ENCODE data around the gene CAMK1D.
A peak's percentile ranks its signal among the peaks of the same experiment; 100 is the strongest.

The CAMK1D gene

GRCh38 chr10:12635127-12635541 lies 285.8 kb downstream of the CAMK1D start:
- no peak overlapping the region for H3K27ac ChIP-seq (ENCODE audit: low read depth, low read length)
- H3K4me3 ChIP-seq (ENCODE audit: low read depth, low read length) = no peak overlapping the region
- no peaks in the 10 kb centered on the region for H3K36me3 ChIP-seq (ENCODE audit: control insufficient read depth, insufficient read depth, low read length)

GRCh38 chr10:12636571-12636970 lies 287.2 kb downstream of the CAMK1D start:
- H3K4me1 ChIP-seq (ENCODE audit: control insufficient read depth, insufficient read depth, low read length) = peaks cover 15% of the 10 kb centered on the region
- H3K27ac ChIP-seq (ENCODE audit: low read depth, low read length) = no peak overlapping the region
- H3K9ac ChIP-seq (ENCODE audit: low read depth, low read length) = no peak overlapping the region
- H3K27me3 ChIP-seq (ENCODE audit: control insufficient read depth, insufficient read depth, low read length) = no peaks in the 10 kb centered on the region
- H3K9me3 ChIP-seq (ENCODE audit: control insufficient read depth, insufficient read depth, low read length) = peaks cover 1% of the 10 kb centered on the region; the same call in 1 of the 2 replicates
- H3K4me3 ChIP-seq (ENCODE audit: low read depth, low read length) = no peak overlapping the region
- H3K36me3 ChIP-seq (ENCODE audit: control insufficient read depth, insufficient read depth, low read length) = no peaks in the 10 kb centered on the region

More at GRCh38 chr10:12635127-12635541, 285.8 kb downstream of the CAMK1D start:
- Histone ChIP-seq H3K9ac (ENCODE audit: low read depth, low read length) (no peak overlapping the region), H3K27me3 (ENCODE audit: control insufficient read depth, insufficient read depth, low read length) (no peaks in the 10 kb centered on the region), H3K9me3 (ENCODE audit: control insufficient read depth, insufficient read depth, low read length) (peaks cover 4% of the 10 kb centered on the region; the same call in 1 of the 2 replicates), H3K4me1 (ENCODE audit: control insufficient read depth, insufficient read depth, low read length) (peaks cover 15% of the 10 kb centered on the region)

GRCh38 chr10:12637649-12638048 lies 288.3 kb downstream of the CAMK1D start:
- no peaks in the 10 kb centered on the region for H3K9me3 ChIP-seq (ENCODE audit: control insufficient read depth, insufficient read depth, low read length)
- H3K36me3 ChIP-seq (ENCODE audit: control insufficient read depth, insufficient read depth, low read length) = no peaks in the 10 kb centered on the region
- H3K9ac ChIP-seq (ENCODE audit: low read depth, low read length) = no peak overlapping the region
- H3K27ac ChIP-seq (ENCODE audit: low read depth, low read length) = no peak overlapping the region
- H3K4me1 ChIP-seq (ENCODE audit: control insufficient read depth, insufficient read depth, low read length) = peaks cover 15% of the 10 kb centered on the region
- no peaks in the 10 kb centered on the region for H3K27me3 ChIP-seq (ENCODE audit: control insufficient read depth, insufficient read depth, low read length)
- no peak overlapping the region for H3K4me3 ChIP-seq (ENCODE audit: low read depth, low read length)

- H3K36me3 ChIP-seq (ENCODE audit: control insufficient read depth, insufficient read depth, low read length) = no peaks in the 10 kb centered on the region
- no peak overlapping the region for H3K27ac ChIP-seq (ENCODE audit: low read depth, low read length)
- no peaks in the 10 kb centered on the region for H3K27me3 ChIP-seq (ENCODE audit: control insufficient read depth, insufficient read depth, low read length)
These were observed 288.8 kb downstream of the CAMK1D start for GRCh38 chr10:12638103-12638502.

GRCh38 chr10:12638781-12639180 lies 289.4 kb downstream of the CAMK1D start:
- H3K9ac ChIP-seq (ENCODE audit: low read depth, low read length) = no peak overlapping the region
- H3K4me3 ChIP-seq (ENCODE audit: low read depth, low read length) = no peak overlapping the region
- no peaks in the 10 kb centered on the region for H3K27me3 ChIP-seq (ENCODE audit: control insufficient read depth, insufficient read depth, low read length)
- no peaks in the 10 kb centered on the region for H3K9me3 ChIP-seq (ENCODE audit: control insufficient read depth, insufficient read depth, low read length)
- no peak overlapping the region for H3K27ac ChIP-seq (ENCODE audit: low read depth, low read length)
- H3K36me3 ChIP-seq (ENCODE audit: control insufficient read depth, insufficient read depth, low read length) = no peaks in the 10 kb centered on the region
- peaks cover 15% of the 10 kb centered on the region for H3K4me1 ChIP-seq (ENCODE audit: control insufficient read depth, insufficient read depth, low read length)

More at GRCh38 chr10:12638103-12638502, 288.8 kb downstream of the CAMK1D start:
- H3K4me3 ChIP-seq (ENCODE audit: low read depth, low read length) = no peak overlapping the region
- no peaks in the 10 kb centered on the region for H3K9me3 ChIP-seq (ENCODE audit: control insufficient read depth, insufficient read depth, low read length)
- 0 out of 2 replicates have a peak overlapping the region, but pooled peaks have one; percentile 1 for H3K9ac ChIP-seq (ENCODE audit: low read depth, low read length)
- H3K4me1 ChIP-seq (ENCODE audit: control insufficient read depth, insufficient read depth, low read length) = peaks cover 15% of the 10 kb centered on the region

- H3K4me1 ChIP-seq (ENCODE audit: control insufficient read depth, insufficient read depth, low read length) = peaks cover 15% of the 10 kb centered on the region
- H3K4me3 ChIP-seq (ENCODE audit: low read depth, low read length) = no peak overlapping the region
- H3K36me3 ChIP-seq (ENCODE audit: control insufficient read depth, insufficient read depth, low read length) = no peaks in the 10 kb centered on the region
- H3K9ac ChIP-seq (ENCODE audit: low read depth, low read length) = no peak overlapping the region
- no peak overlapping the region for H3K27ac ChIP-seq (ENCODE audit: low read depth, low read length)
- no peaks in the 10 kb centered on the region for H3K27me3 ChIP-seq (ENCODE audit: control insufficient read depth, insufficient read depth, low read length)
- H3K9me3 ChIP-seq (ENCODE audit: control insufficient read depth, insufficient read depth, low read length) = no peaks in the 10 kb centered on the region
These were observed 290.9 kb downstream of the CAMK1D start for GRCh38 chr10:12639996-12640944.

- Histone ChIP-seq H3K36me3 (ENCODE audit: control insufficient read depth, insufficient read depth, low read length) (no peaks in the 10 kb centered on the region), H3K9ac (ENCODE audit: low read depth, low read length) (no peak overlapping the region), H3K4me3 (ENCODE audit: low read depth, low read length) (no peak overlapping the region), H3K4me1 (ENCODE audit: control insufficient read depth, insufficient read depth, low read length) (peaks cover 15% of the 10 kb centered on the region), H3K27ac (ENCODE audit: low read depth, low read length) (no peak overlapping the region), H3K9me3 (ENCODE audit: control insufficient read depth, insufficient read depth, low read length) (no peaks in the 10 kb centered on the region), H3K27me3 (ENCODE audit: control insufficient read depth, insufficient read depth, low read length) (no peaks in the 10 kb centered on the region)
These were observed 292.7 kb downstream of the CAMK1D start for GRCh38 chr10:12642036-12642435.

GRCh38 chr10:12643279-12643678 lies 293.9 kb downstream of the CAMK1D start:
- Histone ChIP-seq H3K9me3 (ENCODE audit: control insufficient read depth, insufficient read depth, low read length) (no peaks in the 10 kb centered on the region), H3K27ac (ENCODE audit: low read depth, low read length) (no peak overlapping the region), H3K4me3 (ENCODE audit: low read depth, low read length) (no peak overlapping the region), H3K4me1 (ENCODE audit: control insufficient read depth, insufficient read depth, low read length) (peaks cover 8% of the 10 kb centered on the region), H3K36me3 (ENCODE audit: control insufficient read depth, insufficient read depth, low read length) (no peaks in the 10 kb centered on the region), H3K27me3 (ENCODE audit: control insufficient read depth, insufficient read depth, low read length) (no peaks in the 10 kb centered on the region), H3K9ac (ENCODE audit: low read depth, low read length) (no peak overlapping the region)

GRCh38 chr10:12644380-12645144 lies 295.2 kb downstream of the CAMK1D start:
- Histone ChIP-seq H3K4me1 (ENCODE audit: control insufficient read depth, insufficient read depth, low read length) (no peaks in the 10 kb centered on the region), H3K27me3 (ENCODE audit: control insufficient read depth, insufficient read depth, low read length) (no peaks in the 10 kb centered on the region), H3K4me3 (ENCODE audit: low read depth, low read length) (no peak overlapping the region), H3K36me3 (ENCODE audit: control insufficient read depth, insufficient read depth, low read length) (no peaks in the 10 kb centered on the region), H3K9ac (ENCODE audit: low read depth, low read length) (no peak overlapping the region), H3K9me3 (ENCODE audit: control insufficient read depth, insufficient read depth, low read length) (no peaks in the 10 kb centered on the region), H3K27ac (ENCODE audit: low read depth, low read length) (no peak overlapping the region)

GRCh38 chr10:12645449-12645848 lies 296.1 kb downstream of the CAMK1D start:
- no peak overlapping the region for H3K27ac ChIP-seq (ENCODE audit: low read depth, low read length)
- no peaks in the 10 kb centered on the region for H3K9me3 ChIP-seq (ENCODE audit: control insufficient read depth, insufficient read depth, low read length)
- H3K36me3 ChIP-seq (ENCODE audit: control insufficient read depth, insufficient read depth, low read length) = no peaks in the 10 kb centered on the region
- H3K27me3 ChIP-seq (ENCODE audit: control insufficient read depth, insufficient read depth, low read length) = no peaks in the 10 kb centered on the region
- no peak overlapping the region for H3K4me3 ChIP-seq (ENCODE audit: low read depth, low read length)
- no peak overlapping the region for H3K9ac ChIP-seq (ENCODE audit: low read depth, low read length)
- no peaks in the 10 kb centered on the region for H3K4me1 ChIP-seq (ENCODE audit: control insufficient read depth, insufficient read depth, low read length)

Data from HUES48 (cell line).